Measurements from ENCODE around the gene C16orf87.

GRCh38 chr16:46777804-46778203 is 53.2 kb downstream of the C16orf87 start:
- TF ChIP-seq CTCF (IDR thresholded peaks at IDR 0.05): no peak
- no peak for TF ChIP-seq POLR2A (IDR thresholded peaks at IDR 0.05)
